Measurements from ENCODE around the gene FOXO6. TPM values are rescaled to one million over a fixed set of nuclear protein-coding genes. Genes with fewer than 3 reads are reported as not detected.

Gene FOXO6
- total RNA-seq, 1 donor from 2014 or later: 2.1 TPM

- no peak for DNase-seq
- H3K36me3 ChIP-seq: no peaks in the 10 kb centered on the region
- no peak for TF ChIP-seq CTCF (IDR thresholded peaks at IDR 0.05; ENCODE audit: borderline replicate concordance)
- H3K27ac ChIP-seq (replicated peaks): no peak overlapping the region
- peaks cover 41% of the 10 kb centered on the region for H3K4me1 ChIP-seq
- H3K4me3 ChIP-seq: no peak overlapping the region
- H3K27me3 ChIP-seq (ENCODE audit: low read depth): no peaks in the 10 kb centered on the region
- intact Hi-C loops (cut with micrococcal nuclease): no loop called here
- H3K9me3 ChIP-seq (replicated peaks): no peaks in the 10 kb centered on the region
Observed at GRCh38 chr1:41355761-41356160, 5.5 kb upstream of the FOXO6 start.

GRCh38 chr1:41356752-41357151 is 4.5 kb upstream of the FOXO6 start:
- DNase-seq: no peak
- intact Hi-C loops (cut with micrococcal nuclease): no loop called here
- Histone ChIP-seq H3K27me3 (ENCODE audit: low read depth) (no peaks in the 10 kb centered on the region), H3K4me3 (no peak overlapping the region), H3K36me3 (no peaks in the 10 kb centered on the region), H3K4me1 (peaks cover 45% of the 10 kb centered on the region), H3K27ac (replicated peaks) (peak overlapping the region; percentile 82), H3K9me3 (replicated peaks) (no peaks in the 10 kb centered on the region)
- TF ChIP-seq CTCF (IDR thresholded peaks at IDR 0.05; ENCODE audit: borderline replicate concordance): no peak

- no peak for TF ChIP-seq CTCF (IDR thresholded peaks at IDR 0.05; ENCODE audit: borderline replicate concordance)
- intact Hi-C loops (cut with micrococcal nuclease): no loop called here
- Histone ChIP-seq H3K4me1 (peaks cover 53% of the 10 kb centered on the region), H3K36me3 (no peaks in the 10 kb centered on the region), H3K9me3 (replicated peaks) (no peaks in the 10 kb centered on the region), H3K4me3 (no peak overlapping the region), H3K27ac (replicated peaks) (peak overlapping the region; percentile 82), H3K27me3 (ENCODE audit: low read depth) (peaks cover 4% of the 10 kb centered on the region)
- DNase-seq: peak; percentile 48
Observed at GRCh38 chr1:41357451-41358101, 3.7 kb upstream of the FOXO6 start.

GRCh38 chr1:41358131-41359021 is 2.9 kb upstream of the FOXO6 start:
- peaks cover 12% of the 10 kb centered on the region for H3K27me3 ChIP-seq (ENCODE audit: low read depth)
- H3K4me1 ChIP-seq: peaks cover 60% of the 10 kb centered on the region
- TF ChIP-seq CTCF (IDR thresholded peaks at IDR 0.05; ENCODE audit: borderline replicate concordance): peak; percentile 12
- H3K27ac ChIP-seq (replicated peaks): peak overlapping the region; percentile 82
- H3K9me3 ChIP-seq (replicated peaks): no peaks in the 10 kb centered on the region
- peak; percentile 73 for DNase-seq
- no peaks in the 10 kb centered on the region for H3K36me3 ChIP-seq
- intact Hi-C loops (cut with micrococcal nuclease): no loop called here
- no peak overlapping the region for H3K4me3 ChIP-seq

GRCh38 chr1:41359211-41360073 is 1.8 kb upstream of the FOXO6 start:
- Histone ChIP-seq H3K4me3 (no peak overlapping the region), H3K27me3 (ENCODE audit: low read depth) (peaks cover 13% of the 10 kb centered on the region), H3K4me1 (peaks cover 60% of the 10 kb centered on the region), H3K27ac (replicated peaks) (peak overlapping the region; percentile 82), H3K36me3 (no peaks in the 10 kb centered on the region), H3K9me3 (replicated peaks) (no peaks in the 10 kb centered on the region)
- no peak for TF ChIP-seq CTCF (IDR thresholded peaks at IDR 0.05; ENCODE audit: borderline replicate concordance)
- no peak for DNase-seq
- intact Hi-C loops (cut with micrococcal nuclease): no loop called here
